ENCODE measurements around the gene GRPEL1. TPM values are rescaled to one million over a fixed set of nuclear protein-coding genes. Genes with fewer than 3 reads are reported as not detected.
A peak's percentile ranks its signal among the peaks of the same experiment; 100 is the strongest.

GRPEL1 gene
- total and polyA plus RNA-seq, 2 of the 13 experiments (the other 11 are each of a cell fraction or from before 2014, with no cell fraction given), result 32.3 to 141 TPM

DNA sequence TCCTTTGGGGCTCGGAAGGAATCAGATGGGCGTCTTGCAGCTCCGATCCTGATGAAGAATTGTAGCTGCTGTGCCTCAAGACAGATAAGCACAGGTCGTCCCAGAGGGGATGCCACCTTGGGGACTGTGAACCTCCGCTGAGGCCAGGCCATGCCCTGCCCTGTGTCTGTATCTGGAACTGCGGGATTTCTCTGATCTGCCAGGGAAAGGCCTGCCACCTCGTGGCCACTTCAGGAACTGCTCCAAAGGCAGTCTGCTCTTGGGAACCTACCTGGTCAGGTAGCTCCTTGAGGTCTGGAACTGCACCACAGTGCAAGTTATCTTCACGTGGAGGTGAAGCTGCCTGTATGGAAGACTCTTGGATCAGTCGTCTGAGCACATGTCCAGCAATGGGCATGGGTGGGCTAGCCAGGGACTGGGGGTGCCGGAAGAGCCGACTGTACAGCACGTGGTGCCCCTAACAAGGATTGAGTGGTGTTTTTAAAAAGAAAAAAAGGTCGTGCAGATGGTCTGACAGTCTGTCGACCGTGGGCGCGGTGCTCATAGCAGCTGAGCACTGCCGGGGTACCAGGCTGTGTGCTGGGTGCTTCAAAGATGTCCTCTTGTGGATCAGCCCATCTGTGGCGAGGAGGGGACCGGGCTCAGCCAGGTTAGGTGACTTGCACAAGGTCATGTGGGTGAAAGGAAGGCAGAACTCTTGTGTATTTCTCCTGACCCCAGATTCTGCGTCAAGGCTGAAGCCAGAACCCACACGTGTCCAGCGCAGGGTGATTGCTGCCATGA, 3.1 kb upstream of the GRPEL1 start (continued):
- TF ChIP-seq, protein P1, sequence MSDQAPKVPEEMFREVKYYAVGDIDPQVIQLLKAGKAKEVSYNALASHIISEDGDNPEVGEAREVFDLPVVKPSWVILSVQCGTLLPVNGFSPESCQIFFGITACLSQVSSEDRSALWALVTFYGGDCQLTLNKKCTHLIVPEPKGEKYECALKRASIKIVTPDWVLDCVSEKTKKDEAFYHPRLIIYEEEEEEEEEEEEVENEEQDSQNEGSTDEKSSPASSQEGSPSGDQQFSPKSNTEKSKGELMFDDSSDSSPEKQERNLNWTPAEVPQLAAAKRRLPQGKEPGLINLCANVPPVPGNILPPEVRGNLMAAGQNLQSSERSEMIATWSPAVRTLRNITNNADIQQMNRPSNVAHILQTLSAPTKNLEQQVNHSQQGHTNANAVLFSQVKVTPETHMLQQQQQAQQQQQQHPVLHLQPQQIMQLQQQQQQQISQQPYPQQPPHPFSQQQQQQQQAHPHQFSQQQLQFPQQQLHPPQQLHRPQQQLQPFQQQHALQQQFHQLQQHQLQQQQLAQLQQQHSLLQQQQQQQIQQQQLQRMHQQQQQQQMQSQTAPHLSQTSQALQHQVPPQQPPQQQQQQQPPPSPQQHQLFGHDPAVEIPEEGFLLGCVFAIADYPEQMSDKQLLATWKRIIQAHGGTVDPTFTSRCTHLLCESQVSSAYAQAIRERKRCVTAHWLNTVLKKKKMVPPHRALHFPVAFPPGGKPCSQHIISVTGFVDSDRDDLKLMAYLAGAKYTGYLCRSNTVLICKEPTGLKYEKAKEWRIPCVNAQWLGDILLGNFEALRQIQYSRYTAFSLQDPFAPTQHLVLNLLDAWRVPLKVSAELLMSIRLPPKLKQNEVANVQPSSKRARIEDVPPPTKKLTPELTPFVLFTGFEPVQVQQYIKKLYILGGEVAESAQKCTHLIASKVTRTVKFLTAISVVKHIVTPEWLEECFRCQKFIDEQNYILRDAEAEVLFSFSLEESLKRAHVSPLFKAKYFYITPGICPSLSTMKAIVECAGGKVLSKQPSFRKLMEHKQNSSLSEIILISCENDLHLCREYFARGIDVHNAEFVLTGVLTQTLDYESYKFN (CRISPR knock-in tag; conservative IDR thresholded peaks at IDR 0.05), result no peak
- TF ChIP-seq ISL2 (CRISPR knock-in tag; IDR thresholded peaks at IDR 0.05) (peak; percentile 31; the same call in 1 of the 2 replicates), TEAD2 (CRISPR knock-in tag; IDR thresholded peaks at IDR 0.05) (no peak), FOXA1 (IDR thresholded peaks at IDR 0.05) (no peak), FOXA1 (CRISPR knock-in tag; IDR thresholded peaks at IDR 0.05) (no peak), MLX (CRISPR knock-in tag; IDR thresholded peaks at IDR 0.05) (no peak), ZNF543 (CRISPR knock-in tag; IDR thresholded peaks at IDR 0.05) (no peak), PPARG (CRISPR knock-in tag; conservative IDR thresholded peaks at IDR 0.05) (no peak; the same call in 1 of the 2 replicates), ZNF775 (CRISPR knock-in tag; IDR thresholded peaks at IDR 0.05; ENCODE audit: borderline replicate concordance) (no peak), ZNF644 (CRISPR knock-in tag; IDR thresholded peaks at IDR 0.05; ENCODE audit: low read depth) (no peak), ZNF160 (CRISPR knock-in tag; IDR thresholded peaks at IDR 0.05) (peak; percentile 42; the same call in 1 of the 2 replicates), THRA (CRISPR knock-in tag; IDR thresholded peaks at IDR 0.05; ENCODE audit: borderline replicate concordance) (peak; percentile 69), HDAC6 (IDR thresholded peaks at IDR 0.05; ENCODE audit: low read depth, low read length) (no peak), ZNF225 (CRISPR knock-in tag; IDR thresholded peaks at IDR 0.05) (no peak), ZNF567 (CRISPR knock-in tag; IDR thresholded peaks at IDR 0.05; ENCODE audit: borderline replicate concordance) (0 out of 2 replicates have a peak, but pooled peaks have one; percentile 55), ZNF781 (CRISPR knock-in tag; IDR thresholded peaks at IDR 0.05; ENCODE audit: borderline replicate concordance, not compliant biosample characterization) (peak; percentile 57), XRCC5 (optimal IDR thresholded peaks at IDR 0.05; ENCODE audit: low read length) (peak; percentile 62)
- TF ChIP-seq, protein P2, sequence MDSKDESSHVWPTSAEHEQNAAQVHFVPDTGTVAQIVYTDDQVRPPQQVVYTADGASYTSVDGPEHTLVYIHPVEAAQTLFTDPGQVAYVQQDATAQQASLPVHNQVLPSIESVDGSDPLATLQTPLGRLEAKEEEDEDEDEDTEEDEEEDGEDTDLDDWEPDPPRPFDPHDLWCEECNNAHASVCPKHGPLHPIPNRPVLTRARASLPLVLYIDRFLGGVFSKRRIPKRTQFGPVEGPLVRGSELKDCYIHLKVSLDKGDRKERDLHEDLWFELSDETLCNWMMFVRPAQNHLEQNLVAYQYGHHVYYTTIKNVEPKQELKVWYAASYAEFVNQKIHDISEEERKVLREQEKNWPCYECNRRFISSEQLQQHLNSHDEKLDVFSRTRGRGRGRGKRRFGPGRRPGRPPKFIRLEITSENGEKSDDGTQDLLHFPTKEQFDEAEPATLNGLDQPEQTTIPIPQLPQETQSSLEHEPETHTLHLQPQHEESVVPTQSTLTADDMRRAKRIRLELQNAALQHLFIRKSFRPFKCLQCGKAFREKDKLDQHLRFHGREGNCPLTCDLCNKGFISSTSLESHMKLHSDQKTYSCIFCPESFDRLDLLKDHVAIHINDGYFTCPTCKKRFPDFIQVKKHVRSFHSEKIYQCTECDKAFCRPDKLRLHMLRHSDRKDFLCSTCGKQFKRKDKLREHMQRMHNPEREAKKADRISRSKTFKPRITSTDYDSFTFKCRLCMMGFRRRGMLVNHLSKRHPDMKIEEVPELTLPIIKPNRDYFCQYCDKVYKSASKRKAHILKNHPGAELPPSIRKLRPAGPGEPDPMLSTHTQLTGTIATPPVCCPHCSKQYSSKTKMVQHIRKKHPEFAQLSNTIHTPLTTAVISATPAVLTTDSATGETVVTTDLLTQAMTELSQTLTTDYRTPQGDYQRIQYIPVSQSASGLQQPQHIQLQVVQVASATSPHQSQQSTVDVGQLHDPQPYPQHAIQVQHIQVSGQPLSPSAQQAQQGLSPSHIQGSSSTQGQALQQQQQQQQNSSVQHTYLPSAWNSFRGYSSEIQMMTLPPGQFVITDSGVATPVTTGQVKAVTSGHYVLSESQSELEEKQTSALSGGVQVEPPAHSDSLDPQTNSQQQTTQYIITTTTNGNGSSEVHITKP (CRISPR knock-in tag; IDR thresholded peaks at IDR 0.05; ENCODE audit: low read depth), result 0 out of 2 replicates have a peak, but pooled peaks have one; percentile 35
- TF ChIP-seq, protein P3, sequence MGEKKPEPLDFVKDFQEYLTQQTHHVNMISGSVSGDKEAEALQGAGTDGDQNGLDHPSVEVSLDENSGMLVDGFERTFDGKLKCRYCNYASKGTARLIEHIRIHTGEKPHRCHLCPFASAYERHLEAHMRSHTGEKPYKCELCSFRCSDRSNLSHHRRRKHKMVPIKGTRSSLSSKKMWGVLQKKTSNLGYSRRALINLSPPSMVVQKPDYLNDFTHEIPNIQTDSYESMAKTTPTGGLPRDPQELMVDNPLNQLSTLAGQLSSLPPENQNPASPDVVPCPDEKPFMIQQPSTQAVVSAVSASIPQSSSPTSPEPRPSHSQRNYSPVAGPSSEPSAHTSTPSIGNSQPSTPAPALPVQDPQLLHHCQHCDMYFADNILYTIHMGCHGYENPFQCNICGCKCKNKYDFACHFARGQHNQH (CRISPR knock-in tag; IDR thresholded peaks at IDR 0.05), result peak; percentile 48; the same call in 1 of the 2 replicates

All from HepG2 (cell line).